Hematopoietic multipotent progenitor cell treated with erythropoietin and hydrocortisone succinate and interleukin-3 and kit ligand, for 8 days (in vitro differentiated cells): Measurements from ENCODE around the gene PCDHA1.
A peak's percentile ranks its signal among the peaks of the same experiment; 100 is the strongest.
"Not testable (repeated sequence)": the region's sequence is repeated elsewhere in the genome, so short reads cannot be mapped to it uniquely, and the experiment has no call there.

Experiments
- DNase-seq: peaks from one replicate; pipeline ENCODE4 v3.0.0-alpha.2; 2015

Gene PCDHA1

GRCh38 chr5:140808889-140809291, 22.9 kb downstream of the PCDHA1 start:
- DNase-seq, result no peak

GRCh38 chr5:140821375-140822280, 35.7 kb downstream of the PCDHA1 start, which contains the start of gene PCDHA5:
Gene PCDHA5 (plus strand): TSS chr5:140821613.
- DNase-seq, result peak; percentile 39

GRCh38 chr5:140822281-140822629, 36.3 kb downstream of the PCDHA1 start:
- DNase-seq, result no peak

GRCh38 chr5:140822969-140823368, 37.0 kb downstream of the PCDHA1 start:
- not testable (repeated sequence) for DNase-seq

GRCh38 chr5:140823475-140823874, 37.5 kb downstream of the PCDHA1 start:
- DNase-seq, result no peak

GRCh38 chr5:140827704-140828361, 41.9 kb downstream of the PCDHA1 start, which contains the start of gene PCDHA6:
Gene PCDHA6 (plus strand): TSS chr5:140827960. CDS start chr5:140828092, 132 bp downstream.
- DNase-seq, result no peak

GRCh38 chr5:140828362-140828737, 42.4 kb downstream of the PCDHA1 start:
- DNase-seq, result no peak

- not testable (repeated sequence) for DNase-seq
Measured at GRCh38 chr5:140829511-140830501, 43.9 kb downstream of the PCDHA1 start.

GRCh38 chr5:140833993-140834392, 48.1 kb downstream of the PCDHA1 start, which contains the start of gene PCDHA7:
Gene PCDHA7 (plus strand): TSS chr5:140834269. CDS start chr5:140834384, 115 bp downstream.
- DNase-seq, result no peak

GRCh38 chr5:140834439-140835008, 48.6 kb downstream of the PCDHA1 start:
- DNase-seq, result not testable (repeated sequence)

GRCh38 chr5:140835622-140836510, 49.9 kb downstream of the PCDHA1 start:
- no peak for DNase-seq

GRCh38 chr5:140840978-140841962, 55.3 kb downstream of the PCDHA1 start, which contains the start of gene PCDHA8:
Gene PCDHA8 (plus strand): TSS chr5:140841187. CDS start chr5:140841322, 135 bp downstream.
- DNase-seq, result peak; percentile 6

GRCh38 chr5:140842798-140843733, 57.1 kb downstream of the PCDHA1 start:
- no peak for DNase-seq

GRCh38 chr5:140848139-140849102, 62.5 kb downstream of the PCDHA1 start, which contains the start of gene PCDHA9:
Gene PCDHA9 (plus strand): TSS chr5:140848382. CDS start chr5:140848496, 114 bp downstream.
- DNase-seq, result not testable (repeated sequence)

GRCh38 chr5:140849831-140850634, 64.1 kb downstream of the PCDHA1 start:
- DNase-seq, result not testable (repeated sequence)
